Nephron (organoid): Measurements from ENCODE around the gene FNDC4.
A peak's percentile ranks its signal among the peaks of the same experiment; 100 is the strongest.

Experiments
- H3K27ac Mint-ChIP-seq, 3 experiments: 2 replicates each; pipeline ENCODE4 v1.8.0; 2020; ENCODE audit warnings: mixed read lengths in 3 of 3, mild to moderate bottlenecking in 2 of 3, moderate library complexity in 1 of 3
- H3K27me3 Mint-ChIP-seq: 2 replicates; pipeline ENCODE4 v1.8.0; 2021; ENCODE audit warnings: low read depth, mild to moderate bottlenecking, moderate library complexity, mixed read lengths
- H3K36me3 Mint-ChIP-seq: 2 replicates; pipeline ENCODE4 v1.8.0; 2020; ENCODE audit warnings: low read depth, mixed read lengths
- H3K4me1 Mint-ChIP-seq: 2 replicates; pipeline ENCODE4 v1.8.0; 2020; ENCODE audit warnings: mixed read lengths
- H3K4me3 Mint-ChIP-seq, 3 experiments: 2 replicates each; pipeline ENCODE4 v1.8.0; 2020; ENCODE audit warnings: mild to moderate bottlenecking in 3 of 3, mixed read lengths in 3 of 3, moderate library complexity in 2 of 3
- H3K9me3 Mint-ChIP-seq: 2 replicates; pipeline ENCODE4 v1.8.0; 2020; ENCODE audit warnings: mixed read lengths
- CTCF ChIP-seq, 3 experiments: fragments of 200-600 bp; sonication (generic); IDR thresholded peaks; one replicate each; pipeline ENCODE4 v1.5.0; 2021; ENCODE audit warnings: antibody characterized with exemption in 3 of 3; ENCODE audit not compliant: unreplicated experiment in 3 of 3

Gene FNDC4

DNA sequence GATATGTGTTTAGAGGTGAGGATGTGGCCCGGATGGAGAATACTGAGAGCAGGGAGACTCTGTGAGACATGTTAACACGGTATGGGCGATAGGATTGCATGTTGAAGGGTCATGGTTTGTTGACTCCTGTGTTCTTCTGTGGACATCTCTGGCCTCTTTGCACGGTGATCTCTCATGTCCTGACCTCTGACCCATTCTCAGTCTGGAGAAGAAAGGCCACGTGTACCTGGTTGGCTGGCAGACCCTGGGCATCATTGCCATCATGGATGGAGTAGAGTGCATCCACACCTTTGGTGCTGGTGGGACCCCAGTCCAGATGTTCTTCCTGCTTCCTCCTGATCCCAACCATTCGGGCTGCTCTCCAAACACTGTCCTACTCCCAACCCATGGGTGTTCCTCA lies 11.6 kb upstream of the FNDC4 start:
- TF ChIP-seq CTCF (IDR thresholded peaks at IDR 0.05; ENCODE audit: unreplicated experiment in 3 of 3): no peak
- H3K9me3 Mint-ChIP-seq: no peaks in the 10 kb centered on the region
- H3K36me3 Mint-ChIP-seq: no peaks in the 10 kb centered on the region
- H3K27me3 Mint-ChIP-seq: peaks cover 4% of the 10 kb centered on the region
- H3K4me1 Mint-ChIP-seq: no peaks in the 10 kb centered on the region
- H3K4me3 Mint-ChIP-seq: no peak overlapping the region
- no peak overlapping the region for H3K27ac Mint-ChIP-seq

DNA sequence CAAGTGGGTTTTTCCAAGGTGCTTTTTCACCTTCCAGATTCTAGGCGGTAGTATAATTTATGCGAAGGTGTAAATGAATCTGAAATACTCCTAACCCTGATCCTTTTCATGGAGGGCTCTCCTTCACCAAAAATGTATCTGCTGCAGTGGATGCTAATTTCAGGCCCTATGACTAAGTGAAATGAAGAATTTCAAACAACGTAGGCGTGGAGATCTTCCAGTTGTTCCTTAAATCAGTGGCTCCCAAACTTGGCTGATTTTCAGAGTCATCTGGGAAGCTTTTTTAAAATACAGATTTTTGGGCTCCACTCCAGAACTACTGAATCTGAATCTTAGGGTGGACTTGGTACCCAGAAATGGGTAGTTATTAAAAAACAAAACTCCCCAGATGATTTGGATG lies 7.1 kb upstream of the FNDC4 start:
- peaks cover 22% of the 10 kb centered on the region for H3K27me3 Mint-ChIP-seq
- no peak overlapping the region for H3K27ac Mint-ChIP-seq
- H3K36me3 Mint-ChIP-seq: no peaks in the 10 kb centered on the region
- TF ChIP-seq CTCF (IDR thresholded peaks at IDR 0.05; ENCODE audit: unreplicated experiment in 3 of 3): no peak
- H3K4me3 Mint-ChIP-seq: no peak overlapping the region
- H3K9me3 Mint-ChIP-seq: no peaks in the 10 kb centered on the region
- no peaks in the 10 kb centered on the region for H3K4me1 Mint-ChIP-seq

GRCh38 chr2:27501042-27501441 lies 6.0 kb upstream of the FNDC4 start:
- no peak overlapping the region for H3K4me3 Mint-ChIP-seq
- H3K9me3 Mint-ChIP-seq: no peaks in the 10 kb centered on the region
- no peaks in the 10 kb centered on the region for H3K36me3 Mint-ChIP-seq
- TF ChIP-seq CTCF (IDR thresholded peaks at IDR 0.05; ENCODE audit: unreplicated experiment in 3 of 3): no peak
- no peak overlapping the region for H3K27ac Mint-ChIP-seq
- no peaks in the 10 kb centered on the region for H3K4me1 Mint-ChIP-seq
- peaks cover 29% of the 10 kb centered on the region for H3K27me3 Mint-ChIP-seq

DNA sequence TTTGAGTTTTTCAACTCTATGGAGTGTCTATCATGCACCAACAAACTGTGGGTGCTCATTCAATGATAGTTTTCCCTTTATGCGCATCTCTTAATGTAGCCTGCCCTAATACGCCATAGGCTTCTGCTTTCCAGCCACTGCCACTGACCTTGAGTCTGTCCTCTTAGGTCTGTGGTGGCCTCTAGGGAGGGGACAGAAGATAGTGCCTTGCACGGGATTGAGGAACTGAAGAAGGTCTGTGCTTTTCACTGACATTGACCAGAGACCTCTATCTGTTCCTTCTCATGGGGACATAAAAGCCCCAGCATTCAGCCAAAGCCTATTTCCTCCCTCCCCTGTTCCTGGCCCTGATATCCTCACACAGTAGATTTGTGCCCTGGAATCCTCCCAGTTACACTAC lies 4.0 kb upstream of the FNDC4 start:
- Mint-ChIP-seq H3K9me3 (no peaks in the 10 kb centered on the region), H3K4me1 (peaks cover 7% of the 10 kb centered on the region), H3K27ac (no peak overlapping the region), H3K4me3 (peak overlapping the region in 1 of 3 experiments; percentile 6), H3K36me3 (no peaks in the 10 kb centered on the region), H3K27me3 (peaks cover 39% of the 10 kb centered on the region)
- TF ChIP-seq CTCF (IDR thresholded peaks at IDR 0.05; ENCODE audit: unreplicated experiment in 3 of 3): no peak

GRCh38 chr2:27497288-27497627 lies 2.3 kb upstream of the FNDC4 start:
- Mint-ChIP-seq H3K27me3 (peaks cover 42% of the 10 kb centered on the region), H3K27ac (no peak overlapping the region), H3K9me3 (no peaks in the 10 kb centered on the region), H3K4me1 (peaks cover 7% of the 10 kb centered on the region), H3K4me3 (peak overlapping the region; percentile 53 to 68 (median 65)), H3K36me3 (no peaks in the 10 kb centered on the region)
- no peak for TF ChIP-seq CTCF (IDR thresholded peaks at IDR 0.05; ENCODE audit: unreplicated experiment in 3 of 3)

DNA sequence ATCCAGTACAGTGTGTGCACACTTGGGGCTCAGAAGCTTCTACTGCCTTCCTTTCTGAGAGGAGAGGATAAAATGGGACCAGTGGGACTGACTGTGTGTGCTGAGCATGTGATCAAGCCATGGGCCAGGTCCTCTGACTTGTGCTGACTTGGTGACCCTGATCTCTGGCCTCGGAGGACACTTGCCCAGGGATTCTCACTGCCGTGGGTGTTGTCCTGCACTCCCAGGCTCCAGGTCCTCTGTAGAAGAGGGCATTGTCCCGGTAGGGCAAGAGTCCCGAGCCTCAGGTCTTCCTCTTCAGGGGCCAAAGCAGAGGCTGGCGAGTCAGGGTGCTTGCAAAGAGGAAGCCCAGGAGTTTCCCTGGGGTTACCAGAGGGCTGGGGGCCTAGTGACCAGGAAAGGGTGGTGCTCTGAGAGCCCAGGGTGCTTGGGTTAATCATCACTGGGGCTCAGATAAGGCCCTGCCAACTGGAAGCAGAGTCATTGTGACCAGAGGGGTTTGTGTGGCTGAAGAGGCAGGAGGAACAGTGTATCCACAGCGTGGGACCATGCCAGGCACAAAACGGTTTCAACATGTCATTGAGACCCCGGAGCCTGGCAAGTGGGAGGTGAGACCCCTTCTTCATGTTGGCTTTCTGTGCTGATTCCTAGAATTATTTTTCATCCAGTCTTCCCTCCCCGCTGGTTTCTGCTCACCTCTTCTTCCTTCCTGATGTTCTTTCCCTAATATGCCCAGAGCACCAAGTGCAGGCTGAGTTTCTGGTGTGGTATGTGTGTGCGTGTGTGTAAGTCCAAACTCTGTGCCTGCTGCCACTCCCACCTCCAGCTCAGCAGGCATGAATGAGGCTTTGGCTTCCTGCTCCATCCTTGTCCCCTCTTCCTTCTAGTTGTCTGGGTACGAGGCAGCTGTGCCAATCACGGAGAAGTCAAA lies 1.6 kb upstream of the FNDC4 start, which contains the start of gene GCKR:
Gene GCKR, plus strand, starts transcription at position 483 of the 931 bp plus-strand sequence. Its CDS starts 66 bp downstream, at position 549.
- TF ChIP-seq CTCF (IDR thresholded peaks at IDR 0.05; ENCODE audit: unreplicated experiment in 3 of 3): no peak
- Mint-ChIP-seq H3K36me3 (no peaks in the 10 kb centered on the region), H3K4me1 (peaks cover 7% of the 10 kb centered on the region), H3K27me3 (peaks cover 42% of the 10 kb centered on the region), H3K27ac (no peak within 1 kb of the TSS), H3K4me3 (peak within 1 kb of the TSS; percentile 89 to 96 (median 92)), H3K9me3 (no peaks in the 10 kb centered on the region)
